Common myeloid progenitor, CD34-positive (primary cell): ENCODE measurements around the gene DGLUCY.
"Not testable (repeated sequence)": the region's sequence is repeated elsewhere in the genome, so short reads cannot be mapped to it uniquely, and the experiment has no call there.

ENCODE experiments used
- CTCF ChIA-PET: fragments of 350-600 bp; sonication (Branson Sonifier 250); formaldehyde crosslinking; loops from one replicate; lab custom pipeline; 2021; ENCODE audit warnings: antibody characterized with exemption; lab: Charles Lee
- POLR2A ChIA-PET: fragments of 350-600 bp; sonication (Branson Sonifier 250); formaldehyde crosslinking; loops from one replicate; lab custom pipeline; 2021; ENCODE audit warnings: antibody characterized with exemption; lab: Charles Lee
- DNase-seq, 3 donors: peaks; one replicate each; pipeline versions ENCODE4 v3.0.0 to v3.0.0-alpha.2; 2013
- H3K27ac ChIP-seq, 2 experiments: 1 replicate in 1 of 2; 2 replicates in 1 of 2; pipeline ENCODE4 v1.7.0; 2013; ENCODE audit warnings: inconsistent platforms in 2 of 2, low read length in 2 of 2, mild to moderate bottlenecking in 2 of 2, low read depth in 1 of 2, moderate library complexity in 1 of 2; ENCODE audit not compliant: severe bottlenecking in 2 of 2, insufficient read depth in 1 of 2, poor library complexity in 1 of 2
- H3K27me3 ChIP-seq, 5 experiments: replicated peaks in 2 of 5; 1 replicate in 3 of 5; 2 replicates in 2 of 5; pipeline versions ENCODE4 v1.6.1 to v1.7.0; 2013; ENCODE audit warnings: low read length in 4 of 5, mild to moderate bottlenecking in 2 of 5, moderate library complexity in 2 of 5, inconsistent platforms in 1 of 5; ENCODE audit not compliant: insufficient read depth in 5 of 5, control insufficient read depth in 4 of 5
- H3K36me3 ChIP-seq, 4 experiments: 1 replicate in 2 of 4; 2 replicates in 2 of 4; pipeline versions ENCODE4 v1.6.1 to v1.7.0; 2013; ENCODE audit warnings: low read length in 3 of 4, control low read depth in 1 of 4, mild to moderate bottlenecking in 1 of 4; ENCODE audit not compliant: control insufficient read depth in 4 of 4, insufficient read depth in 4 of 4
- H3K4me1 ChIP-seq, 4 experiments: 1 replicate in 3 of 4; 2 replicates in 1 of 4; pipeline versions ENCODE4 v1.6.1 to v1.7.1; 2013; ENCODE audit warnings: low read length in 3 of 4, mild to moderate bottlenecking in 3 of 4, control low read depth in 1 of 4, inconsistent platforms in 1 of 4, moderate library complexity in 1 of 4; ENCODE audit not compliant: control insufficient read depth in 4 of 4, insufficient read depth in 4 of 4; ENCODE audit errors: control extremely low read depth in 1 of 4
- H3K4me3 ChIP-seq, 7 experiments: 1 replicate in 4 of 7; 2 replicates in 3 of 7; pipeline versions ENCODE4 v1.5.1 to v1.7.0; 2013; ENCODE audit warnings: mild to moderate bottlenecking in 7 of 7, low read length in 6 of 7, moderate library complexity in 6 of 7, inconsistent platforms in 2 of 7, low read depth in 2 of 7, control low read depth in 1 of 7; ENCODE audit not compliant: insufficient read depth in 4 of 7, control insufficient read depth in 1 of 7; ENCODE audit errors: extremely low read depth in 1 of 7
- H3K9me3 ChIP-seq, 5 experiments: 1 replicate in 4 of 5; 2 replicates in 1 of 5; pipeline versions ENCODE4 v1.6.1 to v1.7.1; 2013; ENCODE audit warnings: low read length in 4 of 5, mild to moderate bottlenecking in 2 of 5, inconsistent platforms in 1 of 5, low read depth in 1 of 5, moderate library complexity in 1 of 5; ENCODE audit not compliant: control insufficient read depth in 4 of 5, insufficient read depth in 2 of 5; ENCODE audit errors: control extremely low read depth in 1 of 5
- WGBS: methylation state at CpG from one replicate; pipeline ENCODE4 v1.1.5; 2013; ENCODE audit not compliant: insufficient coverage; 5-methylcytosine and 5-hydroxymethylcytosine counted together

DGLUCY gene

GRCh38 chr14:91089958-91090535, 23.8 kb upstream of the DGLUCY start:
- no peaks in the 10 kb centered on the region for H3K4me1 ChIP-seq
- no peaks in the 10 kb centered on the region for H3K9me3 ChIP-seq
- 94% methylated on average over 7 of the region's 7 CpGs for WGBS
- no peak overlapping the region for H3K27ac ChIP-seq
- DNase-seq, result peak in 1 of 3 donors; percentile 13
- no peaks in the 10 kb centered on the region for H3K27me3 ChIP-seq
- ChIA-PET CTCF (interaction anchor here (1.5 kb wide), 1 partner anchor 38 kb away, joined by 3 read pairs; no protein-coding TSS in a partner anchor), POLR2A (no interaction called here)
- H3K36me3 ChIP-seq, result no peaks in the 10 kb centered on the region
- H3K4me3 ChIP-seq, result no peak overlapping the region

GRCh38 chr14:91090743-91091142, 23.1 kb upstream of the DGLUCY start:
- DNase-seq, result no peak
- ChIA-PET CTCF (interaction anchor here (0.9 to 1.5 kb wide), 2 partner anchors 37 to 188 kb away, joined by 3 read pairs; no protein-coding TSS in a partner anchor), POLR2A (no interaction called here)
- Histone ChIP-seq H3K9me3 (no peaks in the 10 kb centered on the region), H3K36me3 (no peaks in the 10 kb centered on the region), H3K4me1 (no peaks in the 10 kb centered on the region), H3K27me3 (no peaks in the 10 kb centered on the region), H3K4me3 (no peak overlapping the region), H3K27ac (no peak overlapping the region)
- WGBS, result 100% methylated on average over 1 of the region's 1 CpG

GRCh38 chr14:91092073-91092472, 21.8 kb upstream of the DGLUCY start:
- DNase-seq, result no peak
- ChIA-PET CTCF (no interaction called here), POLR2A (no interaction called here)
- H3K27me3 ChIP-seq, result no peaks in the 10 kb centered on the region
- 100% methylated on average over 1 of the region's 3 CpGs for WGBS
- no peaks in the 10 kb centered on the region for H3K36me3 ChIP-seq
- H3K27ac ChIP-seq, result no peak overlapping the region
- H3K4me1 ChIP-seq, result no peaks in the 10 kb centered on the region
- no peaks in the 10 kb centered on the region for H3K9me3 ChIP-seq
- H3K4me3 ChIP-seq, result no peak overlapping the region

GRCh38 chr14:91093743-91094472, 20.0 kb upstream of the DGLUCY start:
- not testable (repeated sequence) for H3K36me3 ChIP-seq, H3K9me3 ChIP-seq, DNase-seq, H3K27ac ChIP-seq, H3K27me3 ChIP-seq, H3K4me1 ChIP-seq, H3K4me3 ChIP-seq
- 100% methylated on average over 5 of the region's 14 CpGs for WGBS
- POLR2A ChIA-PET, result interaction anchor here (0.7 kb wide), 1 partner anchor 12 kb away, joined by 3 read pairs; no protein-coding TSS in a partner anchor
- CTCF ChIA-PET, result interaction anchor here (0.9 kb wide), 1 partner anchor 79 kb away, joined by 3 read pairs; no protein-coding TSS in a partner anchor

GRCh38 chr14:91094772-91095171, 19.1 kb upstream of the DGLUCY start:
- no peaks in the 10 kb centered on the region for H3K36me3 ChIP-seq
- no peak for DNase-seq
- POLR2A ChIA-PET, result interaction anchor here (0.7 kb wide), 1 partner anchor 13 kb away, joined by 3 read pairs; no protein-coding TSS in a partner anchor
- no peaks in the 10 kb centered on the region for H3K9me3 ChIP-seq
- 93% methylated on average over 2 of the region's 4 CpGs for WGBS
- CTCF ChIA-PET, result interaction anchor here (0.9 to 1.5 kb wide), 2 partner anchors 13 to 79 kb away, joined by 3 read pairs; no protein-coding TSS in a partner anchor
- no peak overlapping the region for H3K27ac ChIP-seq
- H3K4me3 ChIP-seq, result no peak overlapping the region
- H3K4me1 ChIP-seq, result no peaks in the 10 kb centered on the region
- H3K27me3 ChIP-seq, result no peaks in the 10 kb centered on the region

- no peak overlapping the region for H3K4me3 ChIP-seq
- no peak overlapping the region for H3K27ac ChIP-seq
- no peaks in the 10 kb centered on the region for H3K9me3 ChIP-seq
- ChIA-PET POLR2A (no interaction called here), CTCF (interaction anchor here (1.5 kb wide), 1 partner anchor 12 kb away, joined by 3 read pairs; no protein-coding TSS in a partner anchor)
- no peak for DNase-seq
- WGBS, result 100% methylated on average over 7 of the region's 8 CpGs
- H3K27me3 ChIP-seq, result no peaks in the 10 kb centered on the region
- H3K4me1 ChIP-seq, result no peaks in the 10 kb centered on the region
- H3K36me3 ChIP-seq, result no peaks in the 10 kb centered on the region
These were observed 18.7 kb upstream of the DGLUCY start for GRCh38 chr14:91095178-91095577.

- H3K27ac ChIP-seq, H3K36me3 ChIP-seq, H3K9me3 ChIP-seq, DNase-seq, H3K4me3 ChIP-seq, H3K27me3 ChIP-seq, H3K4me1 ChIP-seq: not testable (repeated sequence)
- POLR2A ChIA-PET, result interaction anchor here (0.6 kb wide), 1 partner anchor 183 kb away, joined by 3 read pairs; no protein-coding TSS in a partner anchor
- WGBS, result 100% methylated on average over 1 of the region's 5 CpGs
- CTCF ChIA-PET, result interaction anchor here (1.7 kb wide), 1 partner anchor 9 kb away, joined by 4 read pairs; no protein-coding TSS in a partner anchor
These were observed 16.2 kb upstream of the DGLUCY start for GRCh38 chr14:91097657-91098056.
